HEK293T (cell line): ENCODE results near the gene NR1H3.

Source experiments
- ELF4 ChIP-seq: fragments of 450-650 bp; IDR thresholded peaks from 2 replicates; pipeline ENCODE4 v1.6.1; 2017; ENCODE audit warnings: antibody characterized with exemption
- FOXK2 ChIP-seq: fragments of 450-650 bp; IDR thresholded peaks from 2 replicates; pipeline ENCODE4 v1.6.1; 2016; ENCODE audit warnings: mild to moderate bottlenecking
- FOXM1 ChIP-seq: fragments of 450-650 bp; IDR thresholded peaks from 2 replicates; pipeline ENCODE4 v1.6.1; 2017; ENCODE audit warnings: mild to moderate bottlenecking, borderline replicate concordance
- HDGF ChIP-seq: fragments of 450-650 bp; IDR thresholded peaks from 2 replicates; pipeline ENCODE4 v1.6.1; 2017; ENCODE audit warnings: antibody characterized with exemption, borderline replicate concordance
- LEF1 ChIP-seq: fragments of 450-650 bp; IDR thresholded peaks from 2 replicates; pipeline ENCODE4 v1.6.1; 2017; ENCODE audit warnings: mild to moderate bottlenecking, borderline replicate concordance
- NFRKB ChIP-seq: fragments of 450-650 bp; IDR thresholded peaks from 2 replicates; pipeline ENCODE4 v1.6.1; 2016; ENCODE audit warnings: mild to moderate bottlenecking, moderate library complexity
- PKNOX1 ChIP-seq: fragments of 450-650 bp; IDR thresholded peaks from 2 replicates; pipeline ENCODE4 v1.6.1; 2016
- SP1 ChIP-seq: fragments of 450-650 bp; IDR thresholded peaks from 2 replicates; pipeline ENCODE4 v1.6.1; 2017
- SUZ12 ChIP-seq: fragments of 450-650 bp; IDR thresholded peaks from 2 replicates; pipeline ENCODE4 v1.6.1; 2016; ENCODE audit warnings: mild to moderate bottlenecking
- TARDBP ChIP-seq: fragments of 450-650 bp; IDR thresholded peaks from 2 replicates; pipeline ENCODE4 v1.6.1; 2016

GRCh38 chr11:47249378-47249715 is 8.4 kb upstream of the NR1H3 start:
- TF ChIP-seq TARDBP (no peak), ELF4 (no peak), FOXM1 (no peak), PKNOX1 (no peak), SP1 (no peak), HDGF (no peak), LEF1 (no peak), FOXK2 (no peak), SUZ12 (no peak), NFRKB (no peak)
